Kidney epithelial cell (primary cell): ENCODE measurements around the gene CYP27A1. TPM values are rescaled to one million over a fixed set of nuclear protein-coding genes. Genes with fewer than 3 reads are reported as not detected.

Source experiments
- DNase-seq: peaks from one replicate; pipeline ENCODE4 v3.0.0-alpha.2; 2010; ENCODE audit warnings: low read depth
- H3K27me3 ChIP-seq: 2 replicates; pipeline ENCODE4 v1.6.0; 2011; ENCODE audit warnings: low read length; ENCODE audit not compliant: control insufficient read depth, insufficient read depth
- H3K36me3 ChIP-seq: 2 replicates; pipeline ENCODE4 v1.5.1; 2011; ENCODE audit warnings: low read length; ENCODE audit not compliant: control insufficient read depth, insufficient read depth
- H3K4me3 ChIP-seq: 2 replicates; pipeline ENCODE4 v1.5.1; 2011; ENCODE audit warnings: low read depth, mild to moderate bottlenecking, control low read depth, low read length
- CTCF ChIP-seq: IDR thresholded peaks from 2 replicates; pipeline ENCODE4 v1.5.1; 2011; ENCODE audit warnings: mild to moderate bottlenecking, moderate library complexity, low read length, control low read depth, inconsistent platforms; ENCODE audit not compliant: insufficient read depth, poor library complexity, severe bottlenecking
- total RNA-seq: library from RNA; depleted of rRNA; stranded (reverse); fragments of >200 nt; gene quantifications from 2 replicates; pipeline ENCODE4 v1.2.3, GENCODE V29; 2015

Gene CYP27A1
- total RNA-seq, 1 donor from 2014 or later, result 25.3 TPM

- TF ChIP-seq CTCF, result no peak
- Histone ChIP-seq H3K4me3 (no peak overlapping the region), H3K27me3 (no peaks in the 10 kb centered on the region), H3K36me3 (no peaks in the 10 kb centered on the region)
- DNase-seq, result no peak
These were observed 6.7 kb downstream of the CYP27A1 start for GRCh38 chr2:218788529-218789255.

GRCh38 chr2:218792433-218792832 is 10.5 kb downstream of the CYP27A1 start:
- TF ChIP-seq CTCF, result no peak
- Histone ChIP-seq H3K27me3 (no peaks in the 10 kb centered on the region), H3K36me3 (no peaks in the 10 kb centered on the region), H3K4me3 (no peak overlapping the region)
- no peak for DNase-seq

- Histone ChIP-seq H3K4me3 (no peak overlapping the region), H3K36me3 (no peaks in the 10 kb centered on the region), H3K27me3 (no peaks in the 10 kb centered on the region)
- no peak for TF ChIP-seq CTCF
- no peak for DNase-seq
These were observed 14.7 kb downstream of the CYP27A1 start for GRCh38 chr2:218796691-218797090.

- DNase-seq, result no peak
- no peak for TF ChIP-seq CTCF
- Histone ChIP-seq H3K36me3 (no peaks in the 10 kb centered on the region), H3K4me3 (no peak overlapping the region), H3K27me3 (no peaks in the 10 kb centered on the region)
These were observed 17.0 kb downstream of the CYP27A1 start for GRCh38 chr2:218798767-218799504.

GRCh38 chr2:218799990-218800389 is 18.0 kb downstream of the CYP27A1 start:
- no peak for TF ChIP-seq CTCF
- H3K4me3 ChIP-seq, result no peak overlapping the region
- no peak for DNase-seq
- no peaks in the 10 kb centered on the region for H3K36me3 ChIP-seq
- H3K27me3 ChIP-seq, result no peaks in the 10 kb centered on the region
